ENCODE data around the gene PTPRD.
"Not testable (repeated sequence)": the region's sequence is repeated elsewhere in the genome, so short reads cannot be mapped to it uniquely, and the experiment has no call there.

PTPRD gene

GRCh38 chr9:9054354-9054992 is 1558.3 kb downstream of the PTPRD start:
- H3K4me2 ChIP-seq (ENCODE audit: low read length): no peak overlapping the region
- H3K27me3 ChIP-seq (ENCODE audit: control insufficient read depth, low read length): no peaks in the 10 kb centered on the region
- no peaks in the 10 kb centered on the region for H3K79me2 ChIP-seq (ENCODE audit: control insufficient read depth, low read length)
- H3K4me3 ChIP-seq (ENCODE audit: low read length): no peak overlapping the region
- H3K27ac ChIP-seq (ENCODE audit: low read depth, low read length): no peak overlapping the region
- no peaks in the 10 kb centered on the region for H3F3A ChIP-seq (ENCODE audit: control insufficient read depth, insufficient read depth)
- no peak for TF ChIP-seq EZH2phosphoT487 (IDR thresholded peaks at IDR 0.05; ENCODE audit: borderline replicate concordance, low read length)
- TF ChIP-seq, protein P1, sequence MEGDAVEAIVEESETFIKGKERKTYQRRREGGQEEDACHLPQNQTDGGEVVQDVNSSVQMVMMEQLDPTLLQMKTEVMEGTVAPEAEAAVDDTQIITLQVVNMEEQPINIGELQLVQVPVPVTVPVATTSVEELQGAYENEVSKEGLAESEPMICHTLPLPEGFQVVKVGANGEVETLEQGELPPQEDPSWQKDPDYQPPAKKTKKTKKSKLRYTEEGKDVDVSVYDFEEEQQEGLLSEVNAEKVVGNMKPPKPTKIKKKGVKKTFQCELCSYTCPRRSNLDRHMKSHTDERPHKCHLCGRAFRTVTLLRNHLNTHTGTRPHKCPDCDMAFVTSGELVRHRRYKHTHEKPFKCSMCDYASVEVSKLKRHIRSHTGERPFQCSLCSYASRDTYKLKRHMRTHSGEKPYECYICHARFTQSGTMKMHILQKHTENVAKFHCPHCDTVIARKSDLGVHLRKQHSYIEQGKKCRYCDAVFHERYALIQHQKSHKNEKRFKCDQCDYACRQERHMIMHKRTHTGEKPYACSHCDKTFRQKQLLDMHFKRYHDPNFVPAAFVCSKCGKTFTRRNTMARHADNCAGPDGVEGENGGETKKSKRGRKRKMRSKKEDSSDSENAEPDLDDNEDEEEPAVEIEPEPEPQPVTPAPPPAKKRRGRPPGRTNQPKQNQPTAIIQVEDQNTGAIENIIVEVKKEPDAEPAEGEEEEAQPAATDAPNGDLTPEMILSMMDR (IDR thresholded peaks at IDR 0.05; ENCODE audit: low read depth, low read length, poor library complexity, severe bottlenecking): no peak
- H3K9me2 ChIP-seq (replicated peaks; ENCODE audit: control insufficient read depth, low read length): no peaks in the 10 kb centered on the region
- H3K9me3 ChIP-seq (ENCODE audit: control insufficient read depth, insufficient read depth, low read length): no peaks in the 10 kb centered on the region
- no peaks in the 10 kb centered on the region for H3K4me1 ChIP-seq (ENCODE audit: control insufficient read depth, low read length)
- no peaks in the 10 kb centered on the region for H4K20me1 ChIP-seq (ENCODE audit: control insufficient read depth, insufficient read depth, low read depth, low read length)
- no peaks in the 10 kb centered on the region for H3K36me3 ChIP-seq (ENCODE audit: control insufficient read depth, low read length)

DNA sequence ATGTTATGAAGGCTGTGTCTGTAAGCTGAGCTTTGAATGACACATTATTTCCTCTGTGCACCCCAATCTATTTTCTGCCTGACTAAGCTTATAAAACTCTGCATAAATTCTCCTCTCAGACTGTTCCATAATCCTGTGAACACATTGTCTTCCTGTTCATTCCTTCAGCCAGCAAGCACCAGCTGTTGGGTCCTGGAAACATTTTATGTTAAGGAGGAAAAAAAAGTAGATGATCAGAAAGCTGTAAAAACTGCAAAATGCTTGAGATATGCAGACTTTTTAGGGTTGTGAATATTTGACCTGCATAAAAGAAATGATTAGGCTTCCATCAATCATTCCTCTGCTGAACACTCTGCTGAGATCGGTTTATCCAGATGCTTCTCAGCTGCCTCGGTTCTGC is 1567.2 kb downstream of the PTPRD start:
- no peaks in the 10 kb centered on the region for H3K79me2 ChIP-seq (ENCODE audit: control insufficient read depth, low read length)
- no peaks in the 10 kb centered on the region for H3K36me3 ChIP-seq (ENCODE audit: control insufficient read depth, low read length)
- no peaks in the 10 kb centered on the region for H4K20me1 ChIP-seq (ENCODE audit: control insufficient read depth, insufficient read depth, low read depth, low read length)
- no peak overlapping the region for H3K4me3 ChIP-seq (ENCODE audit: low read length)
- no peaks in the 10 kb centered on the region for H3K27me3 ChIP-seq (ENCODE audit: control insufficient read depth, low read length)
- H3K4me2 ChIP-seq (ENCODE audit: low read length): no peak overlapping the region
- no peaks in the 10 kb centered on the region for H3K9me2 ChIP-seq (replicated peaks; ENCODE audit: control insufficient read depth, low read length)
- no peaks in the 10 kb centered on the region for H3K4me1 ChIP-seq (ENCODE audit: control insufficient read depth, low read length)
- no peaks in the 10 kb centered on the region for H3K9me3 ChIP-seq (ENCODE audit: control insufficient read depth, insufficient read depth, low read length)
- TF ChIP-seq, protein P1 (IDR thresholded peaks at IDR 0.05; ENCODE audit: low read depth, low read length, poor library complexity, severe bottlenecking): no peak
- no peak for TF ChIP-seq EZH2phosphoT487 (IDR thresholded peaks at IDR 0.05; ENCODE audit: borderline replicate concordance, low read length)
- H3K27ac ChIP-seq (ENCODE audit: low read depth, low read length): no peak overlapping the region
- H3F3A ChIP-seq (ENCODE audit: control insufficient read depth, insufficient read depth): no peaks in the 10 kb centered on the region

GRCh38 chr9:9045072-9045471 is 1567.7 kb downstream of the PTPRD start:
- Histone ChIP-seq H3K4me2 (ENCODE audit: low read length) (no peak overlapping the region), H3K4me3 (ENCODE audit: low read length) (no peak overlapping the region), H4K20me1 (ENCODE audit: control insufficient read depth, insufficient read depth, low read depth, low read length) (no peaks in the 10 kb centered on the region), H3K4me1 (ENCODE audit: control insufficient read depth, low read length) (no peaks in the 10 kb centered on the region), H3K79me2 (ENCODE audit: control insufficient read depth, low read length) (no peaks in the 10 kb centered on the region), H3K9me3 (ENCODE audit: control insufficient read depth, insufficient read depth, low read length) (no peaks in the 10 kb centered on the region), H3K27ac (ENCODE audit: low read depth, low read length) (no peak overlapping the region), H3K36me3 (ENCODE audit: control insufficient read depth, low read length) (no peaks in the 10 kb centered on the region), H3K27me3 (ENCODE audit: control insufficient read depth, low read length) (no peaks in the 10 kb centered on the region), H3K9me2 (replicated peaks; ENCODE audit: control insufficient read depth, low read length) (no peaks in the 10 kb centered on the region), H3F3A (ENCODE audit: control insufficient read depth, insufficient read depth) (no peaks in the 10 kb centered on the region)
- TF ChIP-seq EZH2phosphoT487 (IDR thresholded peaks at IDR 0.05; ENCODE audit: borderline replicate concordance, low read length): no peak
- TF ChIP-seq, protein P1 (IDR thresholded peaks at IDR 0.05; ENCODE audit: low read depth, low read length, poor library complexity, severe bottlenecking): no peak

DNA sequence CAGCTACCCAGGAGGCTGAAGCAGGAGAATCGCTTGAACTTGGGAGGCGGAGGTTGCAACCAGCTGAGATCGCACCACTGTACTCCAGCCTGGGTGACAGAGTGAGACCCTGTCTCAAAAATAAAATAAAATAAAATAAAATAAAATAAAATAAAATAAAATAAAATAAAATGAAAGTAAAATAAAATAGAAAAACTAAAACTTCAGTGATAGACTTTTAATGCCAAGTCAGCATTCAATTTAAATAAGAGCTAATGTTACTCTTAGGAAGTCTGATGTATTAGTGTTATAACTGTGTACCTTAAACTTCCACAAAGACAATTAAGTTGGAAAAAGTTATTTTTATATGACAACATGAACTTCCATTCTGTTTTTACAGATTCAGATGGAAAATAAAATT is 1569.0 kb downstream of the PTPRD start:
- not testable (repeated sequence) for H4K20me1 ChIP-seq (ENCODE audit: control insufficient read depth, insufficient read depth, low read depth, low read length); H3K36me3 ChIP-seq (ENCODE audit: control insufficient read depth, low read length); H3K9me2 ChIP-seq (replicated peaks; ENCODE audit: control insufficient read depth, low read length); H3K27me3 ChIP-seq (ENCODE audit: control insufficient read depth, low read length); H3K4me2 ChIP-seq (ENCODE audit: low read length); H3K4me1 ChIP-seq (ENCODE audit: control insufficient read depth, low read length); H3K4me3 ChIP-seq (ENCODE audit: low read length); H3F3A ChIP-seq (ENCODE audit: control insufficient read depth, insufficient read depth); H3K27ac ChIP-seq (ENCODE audit: low read depth, low read length); H3K79me2 ChIP-seq (ENCODE audit: control insufficient read depth, low read length); H3K9me3 ChIP-seq (ENCODE audit: control insufficient read depth, insufficient read depth, low read length)

Data from DOHH2 (cell line).